IPS-NIHi7 (cell line): ENCODE measurements around the gene ALKBH3.

Experiments used
- DNase-seq: peaks from one replicate; pipeline ENCODE4 v3.0.0; 2012; ENCODE audit warnings: mixed read lengths; ENCODE audit errors: extremely low spot score

Gene ALKBH3

GRCh38 chr11:43941257-43941994 is 60.8 kb downstream of the ALKBH3 start:
- no peak for DNase-seq

GRCh38 chr11:43942662-43943371 is 62.2 kb downstream of the ALKBH3 start:
- peak; percentile 41 for DNase-seq

- DNase-seq: no peak
Measured at GRCh38 chr11:43943372-43943930, 62.8 kb downstream of the ALKBH3 start.

DNA sequence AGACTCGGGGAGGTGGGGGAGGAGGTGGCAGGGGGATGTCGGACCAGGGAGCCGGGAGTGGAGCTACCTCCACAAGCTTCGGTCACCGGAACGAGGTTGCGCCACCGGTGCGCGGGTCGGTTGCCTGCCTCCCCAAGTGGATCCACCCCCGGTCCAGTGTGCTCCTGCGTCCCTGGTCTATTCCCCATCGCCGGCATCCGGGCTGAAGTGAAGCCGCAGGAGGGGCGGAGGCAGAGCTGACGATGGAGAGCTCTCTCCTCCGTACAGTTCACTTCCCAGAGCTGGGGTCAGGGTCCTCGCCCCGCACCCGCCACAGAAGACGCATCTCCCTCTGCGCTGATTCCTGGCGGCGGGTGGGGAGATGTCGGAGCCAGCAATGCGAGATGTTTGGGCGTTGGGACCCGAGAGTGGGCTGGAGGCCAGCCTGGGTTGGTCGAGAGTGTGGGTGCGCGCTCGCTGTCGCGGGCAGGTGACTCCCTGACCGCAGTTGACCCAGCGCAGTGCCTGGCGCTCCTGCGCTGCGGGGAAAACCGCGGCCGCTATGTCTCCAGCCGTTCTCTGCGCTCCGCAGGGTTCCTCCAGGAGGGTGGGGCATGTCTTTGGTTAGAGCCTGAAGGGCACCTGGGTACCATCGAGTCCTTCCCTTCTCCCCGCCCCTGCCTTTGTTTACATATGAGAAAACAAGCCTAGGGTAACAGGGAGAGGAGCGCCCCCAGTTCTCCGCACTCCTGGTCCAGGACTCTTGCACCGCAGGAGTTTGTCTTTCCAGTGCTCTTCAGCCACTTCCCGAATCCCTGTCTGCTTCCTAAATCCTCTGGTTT is 63.5 kb downstream of the ALKBH3 start:
- DNase-seq: no peak

DNA sequence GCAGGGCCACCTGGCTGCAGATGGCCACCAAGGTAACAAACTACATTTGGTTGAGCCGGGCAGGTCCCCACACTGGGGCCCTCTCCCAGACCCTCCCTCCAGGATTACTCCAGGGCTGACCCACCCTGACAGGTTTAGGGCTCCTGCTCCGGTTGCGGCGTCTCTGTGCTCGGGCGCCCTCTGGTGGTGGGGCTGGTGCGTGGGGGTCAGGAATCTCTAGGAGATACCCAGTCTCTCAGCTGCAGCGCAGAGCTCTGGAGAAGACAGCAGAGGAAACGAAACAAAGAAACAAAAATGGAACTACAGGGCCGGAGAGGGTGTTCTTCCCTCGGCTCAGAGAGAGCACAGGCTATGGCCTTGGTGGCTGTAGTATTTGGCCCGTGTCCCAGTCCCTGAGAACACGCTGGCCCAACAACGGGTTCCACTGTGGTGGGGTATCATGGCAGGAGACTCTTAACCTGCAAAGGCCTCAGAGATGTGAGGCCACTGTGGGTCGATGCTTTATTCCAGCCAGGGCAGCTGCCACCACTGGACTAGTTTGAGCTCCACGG is 64.2 kb downstream of the ALKBH3 start:
- DNase-seq: peak; percentile 81

GRCh38 chr11:43947003-43947500 is 66.4 kb downstream of the ALKBH3 start:
- peak; percentile 52 for DNase-seq

GRCh38 chr11:43947815-43948214 is 67.2 kb downstream of the ALKBH3 start:
- DNase-seq: no peak

DNA sequence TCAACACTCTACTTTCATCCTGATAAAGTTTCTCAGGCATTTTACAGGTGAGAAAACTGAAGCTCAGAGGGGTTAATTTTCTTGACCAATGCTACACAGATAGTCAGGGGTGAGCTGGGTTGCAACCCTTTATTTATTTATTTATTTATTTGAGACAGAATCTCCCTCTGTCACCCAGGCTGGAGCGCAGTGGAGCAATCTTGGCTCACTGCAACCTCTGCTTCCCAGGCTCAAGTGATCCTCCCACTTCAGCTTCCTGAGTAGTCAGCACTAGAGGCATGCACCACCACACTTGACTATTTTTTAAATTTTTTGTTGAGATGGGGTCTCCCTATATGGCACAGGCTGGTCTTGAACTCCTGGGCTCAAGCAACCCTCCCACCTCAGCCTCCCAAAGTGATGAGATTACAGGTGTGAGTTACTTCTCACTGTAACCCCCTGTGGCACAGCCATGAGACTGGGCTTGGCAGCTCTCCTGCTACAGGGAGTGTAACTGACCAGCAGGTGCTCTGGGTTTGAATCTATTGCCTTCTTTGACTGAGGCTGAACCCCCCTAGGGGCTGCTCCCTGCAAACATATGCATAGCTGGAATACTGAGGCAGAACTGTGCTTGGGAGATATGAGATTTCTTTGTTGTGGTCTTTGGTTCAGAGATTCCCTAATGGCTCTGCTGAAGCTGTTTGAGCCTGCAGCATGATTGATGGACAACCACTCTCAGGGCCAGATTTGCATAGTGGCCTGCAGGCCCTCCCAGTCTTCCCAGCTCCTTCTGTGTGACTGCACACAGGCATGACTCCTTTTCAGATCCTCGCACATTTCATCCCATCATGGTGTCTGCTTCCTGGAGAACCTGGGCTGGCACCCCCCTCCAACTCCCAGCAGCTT is 68.0 kb downstream of the ALKBH3 start:
- no peak for DNase-seq

DNA sequence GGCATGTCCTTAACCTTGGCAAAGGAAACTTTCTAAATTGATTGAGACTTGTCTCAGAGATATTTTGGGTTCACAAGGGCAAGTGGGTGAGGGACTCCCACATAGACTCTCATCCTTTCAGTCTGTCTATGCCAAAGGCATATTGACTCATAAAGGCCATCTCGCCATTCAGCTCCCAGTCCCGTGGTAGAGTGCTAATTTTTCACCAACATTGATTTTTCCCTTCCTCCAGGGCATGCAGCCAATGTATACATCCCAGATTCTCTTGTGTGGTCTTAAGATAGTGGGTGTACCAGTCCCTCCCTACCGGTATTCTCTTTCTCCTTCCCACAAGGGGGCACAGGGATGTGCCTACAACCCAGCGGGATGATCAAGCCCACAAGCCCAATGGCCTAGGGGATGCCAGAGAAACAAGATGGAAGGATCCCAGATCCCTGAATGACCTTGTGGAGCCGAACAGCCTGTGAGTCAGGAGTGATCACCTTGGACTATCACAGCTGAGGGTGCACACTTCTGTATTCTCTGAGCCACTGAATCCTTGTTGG is 69.8 kb downstream of the ALKBH3 start:
- no peak for DNase-seq

DNA sequence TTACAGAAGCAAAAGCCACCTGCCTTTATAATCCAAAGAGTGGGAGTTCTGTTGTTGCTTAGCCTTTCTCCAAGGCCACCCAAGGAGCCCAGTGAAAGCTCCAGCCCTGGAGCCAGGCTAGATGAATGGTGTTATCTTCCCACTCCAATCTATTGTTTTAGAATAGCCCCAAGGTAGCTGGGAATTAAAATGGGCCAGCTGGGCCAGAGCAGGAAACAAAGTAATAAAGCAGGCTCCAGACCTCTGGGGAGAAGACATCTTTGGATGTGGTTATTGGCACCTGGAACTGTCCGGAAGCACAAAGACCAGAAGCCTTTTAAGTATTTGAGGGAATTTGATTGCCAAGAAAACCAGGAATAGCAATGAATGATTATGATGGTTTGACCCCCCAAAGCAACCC is 70.6 kb downstream of the ALKBH3 start:
- no peak for DNase-seq

DNA sequence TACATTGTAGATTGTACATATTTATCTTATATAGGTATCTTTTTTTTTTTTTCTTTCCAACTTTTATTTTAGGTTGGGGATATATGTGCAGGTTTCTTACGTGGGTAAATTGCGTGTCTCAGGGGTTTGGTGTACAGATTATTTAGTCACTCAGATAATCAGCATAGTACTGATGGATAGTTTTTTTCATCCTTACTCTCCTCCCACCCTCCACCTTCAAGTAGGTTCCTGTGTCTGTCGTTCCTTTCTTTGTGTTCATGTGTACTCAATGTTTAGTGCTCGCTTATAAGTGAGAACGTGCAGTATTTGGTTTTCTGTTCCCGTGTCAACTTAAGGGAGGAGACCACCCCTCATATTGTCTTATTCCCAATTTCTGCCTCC is 71.4 kb downstream of the ALKBH3 start:
- DNase-seq: no peak

- DNase-seq: no peak
Measured at GRCh38 chr11:43952401-43953342, 72.0 kb downstream of the ALKBH3 start.

DNA sequence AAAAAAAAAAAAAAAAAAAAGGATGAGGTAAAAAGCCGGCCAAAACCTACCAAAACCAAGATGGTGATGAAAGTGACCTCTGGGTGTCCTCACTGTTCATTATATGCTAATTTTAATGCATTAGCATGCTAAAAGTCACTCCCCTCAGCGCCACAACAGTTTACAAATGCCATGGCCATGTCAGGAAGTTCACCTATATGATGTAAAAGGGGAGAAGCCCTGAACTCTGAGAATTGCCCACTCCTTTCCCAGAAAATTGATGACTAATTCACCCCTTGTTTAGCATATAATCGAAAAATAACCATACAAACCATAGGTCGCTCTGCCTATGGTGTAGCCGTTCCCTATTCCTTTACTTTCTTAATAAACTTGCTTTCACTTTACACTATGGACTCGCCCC is 72.9 kb downstream of the ALKBH3 start:
- DNase-seq: no peak

DNA sequence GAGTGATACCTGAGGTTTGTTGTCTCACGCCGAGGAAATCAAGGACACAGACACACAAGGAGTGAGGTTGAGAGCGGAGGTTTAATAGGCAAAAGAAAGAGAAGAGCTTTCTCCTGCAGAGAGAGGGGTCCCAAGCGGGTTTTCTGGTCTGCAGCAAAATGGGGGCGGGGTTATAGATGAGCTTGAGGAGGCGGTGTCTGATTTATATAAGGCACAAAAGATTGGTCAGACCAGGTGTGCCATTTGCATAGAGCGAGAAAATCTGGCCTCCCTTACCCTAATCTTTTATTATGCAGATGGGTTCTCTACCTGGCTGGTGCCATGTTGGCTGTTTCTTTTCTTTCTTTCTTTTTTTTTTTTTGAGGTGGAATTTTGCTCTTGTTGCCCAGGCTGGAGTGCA is 73.6 kb downstream of the ALKBH3 start:
- no peak for DNase-seq

GRCh38 chr11:43955381-43956118 is 74.9 kb downstream of the ALKBH3 start:
- no peak for DNase-seq

DNA sequence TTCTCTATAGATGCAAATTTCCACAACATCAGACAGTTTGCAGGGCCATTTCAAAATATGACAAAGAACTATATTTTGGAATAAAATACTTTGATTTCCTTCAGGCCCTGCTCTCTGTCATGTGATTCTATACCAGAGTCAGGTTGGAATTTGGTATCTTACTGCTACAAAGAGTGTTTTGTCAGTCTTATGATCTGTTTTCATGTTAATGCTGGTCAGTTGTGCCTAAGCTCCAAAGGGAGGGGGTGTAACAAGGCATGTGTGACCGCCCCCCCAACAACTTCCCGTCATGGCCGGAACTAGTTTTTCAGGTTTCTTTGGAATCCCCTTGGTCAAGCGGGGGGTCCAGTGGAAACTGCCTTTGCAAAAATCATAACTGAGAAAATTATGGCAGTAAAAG is 76.9 kb downstream of the ALKBH3 start:
- DNase-seq: no peak

GRCh38 chr11:43959321-43959995 is 78.8 kb downstream of the ALKBH3 start:
- DNase-seq: no peak
